ENCODE data around the gene ABCB8. TPM values are rescaled to one million over a fixed set of nuclear protein-coding genes. Genes with fewer than 3 reads are reported as not detected.

ABCB8 gene
- polyA plus RNA-seq, 1 of the 3 experiments (the other 2 are of a cell fraction) = 36.0 TPM

GRCh38 chr7:151062111-151062398 is 33.8 kb downstream of the ABCB8 start:
- 94% methylated on average over 5 of the region's 11 CpGs for WGBS (ENCODE audit: low lambda C conversion rate)

DNA sequence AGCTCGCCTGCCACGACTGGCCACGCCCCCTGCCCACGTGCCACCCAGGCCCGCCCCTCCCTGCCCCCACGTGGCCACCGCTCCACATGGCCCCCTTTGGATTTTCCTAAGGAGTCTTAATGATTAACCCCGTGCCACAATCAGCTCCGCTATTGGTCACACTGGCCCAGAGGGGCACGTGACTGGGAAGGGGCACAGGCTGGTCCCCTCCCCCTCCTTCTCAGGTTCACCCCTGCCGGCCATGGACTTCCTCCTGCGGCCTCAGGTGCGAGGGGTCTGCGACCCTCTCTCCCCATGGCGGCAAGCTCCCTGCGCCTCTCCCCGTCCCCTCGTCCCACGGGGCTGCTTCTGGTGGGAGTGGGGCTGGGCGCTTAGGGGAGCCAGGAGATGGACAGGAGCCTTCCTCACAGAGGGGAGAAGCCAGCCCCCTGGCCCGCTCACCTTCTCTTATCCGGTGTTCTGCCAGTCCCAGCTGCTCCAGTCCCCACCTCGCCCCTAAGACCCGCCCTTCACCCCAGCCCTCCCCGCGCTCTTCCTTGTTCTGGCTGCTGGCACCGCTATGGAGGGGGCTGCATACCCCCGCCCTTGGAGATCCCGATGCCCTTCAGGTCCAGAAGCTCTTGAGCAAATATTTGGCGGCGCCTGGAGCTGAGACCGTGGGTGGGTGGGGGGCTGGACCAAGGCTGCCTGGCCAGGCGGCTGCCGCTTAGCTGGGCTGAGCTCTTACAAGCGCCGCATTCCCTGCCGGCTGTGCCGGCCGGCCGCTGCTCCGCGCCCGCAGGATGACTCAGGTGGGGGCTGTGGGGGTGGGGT is 34.4 kb downstream of the ABCB8 start:
- Histone ChIP-seq H3F3A (replicated peaks; ENCODE audit: insufficient read depth) (no peaks in the 10 kb centered on the region), H3K27ac (ENCODE audit: low read depth in 2 of 2, low read length in 1 of 2) (0 out of 4 replicates have a peak overlapping the region, but pooled peaks of 1 of the 2 experiments have one; percentile 13), H3K4me2 (no peak overlapping the region), H4K20me1 (ENCODE audit: insufficient read depth) (peaks cover 40% of the 10 kb centered on the region), H3K4me1 (ENCODE audit: control insufficient read depth in 1 of 2, insufficient read depth in 2 of 2, low read depth in 1 of 2, low read length in 1 of 2) (peaks cover 24 to 33% of the 10 kb centered on the region in 2 experiments), H3K4me3 (ENCODE audit: low read depth in 2 of 2, low read length in 1 of 2) (no peak overlapping the region), H3K9me3 (no peaks in the 10 kb centered on the region), H2AFZ (ENCODE audit: low read depth) (no peak overlapping the region), H3K9me2 (no peaks in the 10 kb centered on the region), H3K79me2 (ENCODE audit: insufficient read depth) (peaks cover 62% of the 10 kb centered on the region), H3K27me3 (ENCODE audit: insufficient read depth) (no peaks in the 10 kb centered on the region), H3K9ac (no peak overlapping the region), H3K36me3 (replicated peaks in 1 of 2; ENCODE audit: control insufficient read depth in 1 of 2, insufficient read depth in 2 of 2, low read length in 1 of 2) (peaks cover 34 to 47% of the 10 kb centered on the region in 2 experiments)
- peak; percentile 81 for DNase-seq
- ChIA-PET CTCF (interaction anchor here (0.9 to 12.2 kb wide), 10 partner anchors 15 to 164 kb away, joined by 3 to 126 read pairs (median 4); partner anchors contain the start of genes AGAP3, FASTK and TMUB1), POLR2A (interaction anchor here (0.8 kb wide), 1 partner anchor 73 kb away, joined by 4 read pairs; no protein-coding TSS in a partner anchor)
- WGBS (ENCODE audit: low lambda C conversion rate) = 80% methylated on average over 37 of the region's 43 CpGs
- TF ChIP-seq USF1 (IDR thresholded peaks at IDR 0.05; ENCODE audit: borderline replicate concordance, low read depth) (peak; percentile 40; the same call in 1 of the 2 replicates), RAD21 (IDR thresholded peaks at IDR 0.05; ENCODE audit: low read length) (no peak), PBX3 (IDR thresholded peaks at IDR 0.05) (no peak), MEF2A (IDR thresholded peaks at IDR 0.05; ENCODE audit: borderline replicate concordance, low read depth) (no peak), JUND (IDR thresholded peaks at IDR 0.05) (no peak), EP300 (IDR thresholded peaks at IDR 0.05; ENCODE audit: borderline replicate concordance in 1 of 2, low read depth in 1 of 2, low read length in 1 of 2) (no peak), MXI1 (IDR thresholded peaks at IDR 0.05; ENCODE audit: low read depth, low read length) (peak; percentile 60; the same call in 1 of the 2 replicates)

More at GRCh38 chr7:151062111-151062398, 33.8 kb downstream of the ABCB8 start:
- peaks cover 28 to 42% of the 10 kb centered on the region in 2 experiments for H3K36me3 ChIP-seq (replicated peaks in 1 of 2; ENCODE audit: control insufficient read depth in 1 of 2, insufficient read depth in 2 of 2, low read length in 1 of 2)
- no peaks in the 10 kb centered on the region for H3K27me3 ChIP-seq (ENCODE audit: insufficient read depth)
- peaks cover 24 to 35% of the 10 kb centered on the region in 2 experiments for H3K4me1 ChIP-seq (ENCODE audit: control insufficient read depth in 1 of 2, insufficient read depth in 2 of 2, low read depth in 1 of 2, low read length in 1 of 2)
- H3K4me3 ChIP-seq (ENCODE audit: low read depth in 2 of 2, low read length in 1 of 2) = no peak overlapping the region
- peaks cover 67% of the 10 kb centered on the region for H3K79me2 ChIP-seq (ENCODE audit: insufficient read depth)
- peaks cover 40% of the 10 kb centered on the region for H4K20me1 ChIP-seq (ENCODE audit: insufficient read depth)
- H3F3A ChIP-seq (replicated peaks; ENCODE audit: insufficient read depth) = no peaks in the 10 kb centered on the region
- no peak overlapping the region for H3K27ac ChIP-seq (ENCODE audit: low read depth in 2 of 2, low read length in 1 of 2)
- no peak overlapping the region; the same call in 1 of the 2 replicates for H3K9ac ChIP-seq
- ChIA-PET POLR2A (interaction anchor here (0.8 kb wide), 1 partner anchor 73 kb away, joined by 4 read pairs; no protein-coding TSS in a partner anchor), CTCF (interaction anchor here (0.9 to 12.2 kb wide), 6 partner anchors 15 to 48 kb away, joined by 3 to 126 read pairs (median 15); partner anchors contain the start of genes AGAP3, FASTK and TMUB1)
- H3K9me3 ChIP-seq = no peaks in the 10 kb centered on the region
- no peak for DNase-seq
- H3K4me2 ChIP-seq = peak overlapping the region; percentile 85
- no peaks in the 10 kb centered on the region for H3K9me2 ChIP-seq
- TF ChIP-seq CHD2 (IDR thresholded peaks at IDR 0.05; ENCODE audit: low read length, partially characterized antibody) (no peak), USF1 (IDR thresholded peaks at IDR 0.05; ENCODE audit: borderline replicate concordance, low read depth) (no peak), FOXJ3 (CRISPR knock-in tag; IDR thresholded peaks at IDR 0.05) (no peak), YY1 (IDR thresholded peaks at IDR 0.05; ENCODE audit: low read depth) (no peak), POLR2AphosphoS5 (IDR thresholded peaks at IDR 0.05; ENCODE audit: low read depth, low read length) (no peak), NRF1 (IDR thresholded peaks at IDR 0.05; ENCODE audit: low read depth, low read length) (no peak)
- H2AFZ ChIP-seq (ENCODE audit: low read depth) = no peak overlapping the region

All from SK-N-SH (cell line).